GM21367 (cell line): ENCODE measurements around the gene APOL4.
"Not testable (repeated sequence)": the region's sequence is repeated elsewhere in the genome, so short reads cannot be mapped to it uniquely, and the experiment has no call there.

ENCODE experiments used
- ATAC-seq: cut with Tn5 transposase; IDR thresholded peaks from one replicate; pipeline ENCODE4 v1.9.1; 2021; ENCODE audit not compliant: unreplicated experiment

Gene APOL4

DNA sequence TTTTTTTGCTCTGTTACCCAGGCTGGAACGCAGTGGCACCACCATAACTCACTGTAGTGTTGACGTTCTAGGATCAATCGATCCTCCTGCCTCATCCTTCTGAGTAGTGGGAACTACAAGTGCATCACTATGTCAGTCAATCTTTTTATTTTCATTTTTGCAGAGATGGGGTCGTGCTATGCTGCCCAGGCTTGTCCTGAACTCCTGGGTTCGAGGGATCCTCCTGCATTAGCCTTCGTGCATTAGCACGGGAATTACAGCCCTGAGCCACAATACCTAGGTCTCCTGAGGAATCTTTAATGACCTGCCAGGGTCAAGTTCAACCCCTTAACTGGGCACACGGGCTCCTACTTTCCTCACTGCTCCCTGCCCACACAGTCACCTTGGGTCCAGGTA is 45.5 kb downstream of the APOL4 start:
- ATAC-seq, result no peak

DNA sequence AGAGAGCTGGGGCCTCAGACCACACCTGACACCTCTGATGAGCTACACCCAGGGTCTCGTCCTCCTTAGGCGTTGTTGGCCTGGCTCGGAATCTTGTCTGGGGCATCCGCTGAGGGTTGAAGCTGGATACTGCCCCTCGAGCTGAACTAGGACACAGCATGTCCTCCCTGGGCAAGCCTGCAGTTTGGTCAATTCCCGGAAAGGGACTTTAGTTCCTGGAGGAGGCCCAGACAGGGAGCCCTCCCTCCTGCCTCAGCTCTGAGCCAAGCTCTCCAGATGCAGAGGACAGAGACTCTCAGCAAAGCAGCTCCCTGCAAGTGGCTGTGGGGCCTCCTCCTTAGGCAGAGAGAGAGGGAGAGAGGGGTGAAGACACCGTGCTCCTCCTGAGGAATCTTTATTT is 45.9 kb downstream of the APOL4 start:
- no peak for ATAC-seq

DNA sequence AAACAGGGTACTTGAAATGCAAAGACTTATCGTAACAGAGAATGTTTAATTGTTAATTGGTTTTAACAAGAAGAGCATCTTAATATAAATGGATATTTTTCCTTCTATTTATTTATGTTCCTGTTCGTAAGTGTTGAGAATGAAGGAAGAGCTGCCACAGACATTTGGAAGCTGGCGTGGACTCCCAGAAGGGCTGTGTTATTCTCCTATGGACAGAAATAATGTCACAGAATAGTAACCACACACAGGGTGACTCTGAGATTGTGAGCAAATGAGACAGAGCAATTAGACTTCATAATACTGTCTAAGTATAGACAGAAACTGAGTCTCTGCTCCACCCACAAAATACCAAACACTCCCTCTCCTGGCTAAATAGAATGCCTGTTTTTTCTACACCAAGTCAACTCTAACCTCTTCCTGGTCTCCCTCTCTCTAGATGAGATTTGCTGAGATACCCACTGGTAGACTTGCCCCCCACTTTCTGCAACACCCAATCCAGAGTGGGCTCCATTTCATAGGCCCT is 47.1 kb downstream of the APOL4 start:
- no peak for ATAC-seq

DNA sequence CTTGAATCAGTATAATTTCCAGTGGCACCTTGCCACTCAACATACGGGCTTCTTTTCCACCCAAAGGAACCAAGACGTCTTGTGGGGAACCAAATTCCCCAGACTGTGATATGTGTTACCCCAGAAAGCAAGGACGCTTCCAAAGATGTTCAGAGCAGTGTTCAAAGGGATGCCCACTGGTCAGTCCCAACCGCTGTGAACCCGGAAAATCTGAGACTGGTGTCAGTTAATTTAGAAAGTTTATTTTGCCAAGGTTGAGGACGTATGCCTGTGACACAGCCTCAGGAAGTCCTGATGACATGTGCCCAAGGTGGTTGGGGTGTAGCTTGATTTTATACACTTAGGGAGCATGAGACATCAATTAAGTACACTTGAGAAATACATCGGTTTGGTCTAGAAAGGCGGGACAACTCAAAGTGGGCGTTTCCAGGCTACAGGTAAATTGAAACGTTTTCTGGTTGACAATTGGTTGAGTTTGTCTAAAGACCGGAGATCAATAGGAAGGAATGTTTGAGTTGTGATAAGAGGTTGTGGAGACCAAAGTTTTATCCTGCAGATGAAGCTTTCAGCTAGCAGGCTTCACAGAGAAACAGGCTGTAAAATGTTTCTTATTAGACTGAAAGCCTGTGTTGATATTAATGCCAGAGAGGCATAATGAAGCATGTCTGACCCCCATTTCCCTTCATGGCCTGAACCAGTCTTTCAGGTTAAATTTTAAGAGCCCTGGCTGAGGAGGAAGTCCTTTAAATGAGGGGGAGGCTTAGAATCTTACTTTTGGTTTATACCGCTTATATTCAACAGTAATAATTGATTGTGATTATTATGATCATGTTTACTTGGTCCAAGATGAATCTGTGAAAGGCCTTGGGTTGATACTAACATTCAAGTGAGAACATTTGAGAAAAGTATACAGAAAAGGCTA is 47.8 kb downstream of the APOL4 start:
- no peak for ATAC-seq

- not testable (repeated sequence) for ATAC-seq
These were observed 48.8 kb downstream of the APOL4 start for GRCh38 chr22:36152821-36153220.

- ATAC-seq, result no peak
These were observed 49.5 kb downstream of the APOL4 start for GRCh38 chr22:36152088-36152487.

GRCh38 chr22:36151006-36151595 is 50.5 kb downstream of the APOL4 start:
- ATAC-seq, result no peak

DNA sequence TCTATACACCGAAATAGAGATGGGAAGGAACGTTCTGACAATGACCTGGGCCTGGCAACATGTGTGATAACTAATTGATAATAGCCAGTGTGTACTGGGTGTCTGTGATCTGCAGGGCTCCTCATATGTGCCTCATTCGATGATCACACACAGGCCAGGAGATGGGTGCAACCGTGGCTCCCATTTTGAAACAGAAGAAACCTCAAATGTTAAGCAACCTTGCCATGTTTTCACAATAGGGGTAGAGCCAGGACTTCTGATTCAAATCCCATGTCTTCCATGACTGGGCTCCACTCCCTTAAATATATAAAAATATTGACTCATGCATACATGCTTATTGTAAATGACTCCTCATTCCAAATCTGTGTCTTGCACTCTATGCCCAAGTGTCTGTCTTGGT is 52.2 kb downstream of the APOL4 start:
- ATAC-seq, result no peak

GRCh38 chr22:36148411-36148810 is 53.2 kb downstream of the APOL4 start:
- ATAC-seq, result no peak

- no peak for ATAC-seq
These were observed 54.3 kb downstream of the APOL4 start for GRCh38 chr22:36147196-36147791.

- no peak for ATAC-seq
These were observed 55.7 kb downstream of the APOL4 start for GRCh38 chr22:36145881-36146280.

DNA sequence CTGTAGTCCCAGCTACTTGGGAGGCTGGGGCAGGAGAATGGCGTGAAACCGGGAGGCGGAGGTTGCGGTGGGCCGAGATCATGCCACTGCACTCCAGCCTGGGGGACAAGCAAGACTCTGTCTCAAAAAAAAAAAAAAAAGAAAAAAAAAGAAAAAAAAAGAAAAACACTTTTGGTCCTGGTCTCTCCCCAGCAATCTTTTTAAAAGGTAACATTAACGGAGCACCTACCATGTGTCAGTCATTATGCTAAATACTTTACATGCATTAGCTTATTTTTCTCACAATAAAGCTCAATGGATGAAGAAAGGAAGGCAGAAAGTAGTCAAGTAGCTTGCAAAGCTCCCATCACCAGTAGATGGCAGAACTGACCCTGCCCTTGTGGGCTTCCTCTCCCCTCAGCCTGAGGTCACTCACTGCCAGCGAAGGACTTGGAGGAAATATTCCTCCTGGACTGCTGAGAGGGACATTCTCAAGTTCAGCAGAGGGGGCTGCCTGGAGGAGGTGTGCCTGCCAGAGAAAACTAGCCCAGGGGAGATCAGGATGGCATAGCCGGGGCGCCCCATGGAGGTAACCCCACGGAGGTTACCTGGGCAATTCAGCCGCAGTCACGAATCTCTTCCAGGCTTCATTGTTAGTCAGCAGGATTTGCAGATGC is 56.6 kb downstream of the APOL4 start:
- ATAC-seq, result no peak

- no peak for ATAC-seq
These were observed 57.7 kb downstream of the APOL4 start for GRCh38 chr22:36143956-36144355.

- no peak for ATAC-seq
These were observed 58.4 kb downstream of the APOL4 start for GRCh38 chr22:36143066-36143815.

DNA sequence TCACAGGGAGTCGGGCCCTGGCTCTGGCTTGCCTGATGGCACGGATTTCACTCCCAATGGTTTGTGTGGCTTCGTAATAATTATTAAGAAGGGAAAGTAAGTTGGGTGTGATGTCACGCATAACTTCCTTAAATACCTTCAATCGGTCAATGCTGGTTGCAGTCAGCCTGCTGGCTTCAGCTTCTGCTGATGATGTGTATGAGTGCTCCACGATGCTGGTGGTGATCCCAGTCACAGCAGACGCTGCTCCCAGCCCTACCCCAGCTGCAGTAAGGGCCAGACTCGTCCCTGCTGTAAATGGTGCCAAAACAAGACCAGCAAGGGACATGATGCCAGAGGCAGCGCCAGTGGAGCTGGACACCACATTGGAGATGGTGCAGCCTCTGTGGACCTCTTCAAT is 60.1 kb downstream of the APOL4 start:
- no peak for ATAC-seq
